Activated CD4-positive, alpha-beta T cell treated with anti-CD3 and anti-CD28 coated beads, Interleukin-2, amount 50 U/mL, for 4 hours (primary cell): Measurements from ENCODE around the gene VSIR.

ENCODE experiments used
- DNase-seq, 2 experiments: peaks; one replicate each; pipeline ENCODE4 v3.0.0-alpha.2; 2020

Gene VSIR

GRCh38 chr10:71746344-71747037, 26.8 kb downstream of the VSIR start:
- no peak for DNase-seq

- DNase-seq = no peak
These were observed 27.6 kb downstream of the VSIR start for GRCh38 chr10:71745664-71746250.

GRCh38 chr10:71744897-71745663, 28.2 kb downstream of the VSIR start:
- DNase-seq = no peak

- DNase-seq = no peak
These were observed 29.5 kb downstream of the VSIR start for GRCh38 chr10:71743866-71744265.

GRCh38 chr10:71743089-71743838, 30.1 kb downstream of the VSIR start:
- no peak for DNase-seq

GRCh38 chr10:71742301-71743088, 30.8 kb downstream of the VSIR start:
- no peak for DNase-seq

GRCh38 chr10:71741671-71742070, 31.6 kb downstream of the VSIR start:
- DNase-seq = no peak

GRCh38 chr10:71741029-71741428, 32.3 kb downstream of the VSIR start:
- no peak for DNase-seq

GRCh38 chr10:71740069-71740653, 33.2 kb downstream of the VSIR start:
- DNase-seq = no peak

GRCh38 chr10:71739358-71739900, 33.9 kb downstream of the VSIR start:
- no peak for DNase-seq

GRCh38 chr10:71737834-71738197, 35.5 kb downstream of the VSIR start:
- DNase-seq = no peak

- peak; percentile 42 to 46 for DNase-seq
These were observed 36.1 kb downstream of the VSIR start for GRCh38 chr10:71737001-71737833.

- no peak for DNase-seq
These were observed 36.8 kb downstream of the VSIR start for GRCh38 chr10:71736570-71736952.

GRCh38 chr10:71735709-71736569, 37.4 kb downstream of the VSIR start:
- peak; percentile 33 to 41 for DNase-seq

- no peak for DNase-seq
These were observed 38.5 kb downstream of the VSIR start for GRCh38 chr10:71734797-71735196.

- no peak for DNase-seq
These were observed 41.5 kb downstream of the VSIR start for GRCh38 chr10:71731791-71732190.

GRCh38 chr10:71729161-71729636, 44.1 kb downstream of the VSIR start:
- DNase-seq = no peak

- DNase-seq = peak; percentile 36 to 41
These were observed 45.3 kb downstream of the VSIR start for GRCh38 chr10:71727738-71728737.
